ENCODE results near the gene MCRIP1.

DNA sequence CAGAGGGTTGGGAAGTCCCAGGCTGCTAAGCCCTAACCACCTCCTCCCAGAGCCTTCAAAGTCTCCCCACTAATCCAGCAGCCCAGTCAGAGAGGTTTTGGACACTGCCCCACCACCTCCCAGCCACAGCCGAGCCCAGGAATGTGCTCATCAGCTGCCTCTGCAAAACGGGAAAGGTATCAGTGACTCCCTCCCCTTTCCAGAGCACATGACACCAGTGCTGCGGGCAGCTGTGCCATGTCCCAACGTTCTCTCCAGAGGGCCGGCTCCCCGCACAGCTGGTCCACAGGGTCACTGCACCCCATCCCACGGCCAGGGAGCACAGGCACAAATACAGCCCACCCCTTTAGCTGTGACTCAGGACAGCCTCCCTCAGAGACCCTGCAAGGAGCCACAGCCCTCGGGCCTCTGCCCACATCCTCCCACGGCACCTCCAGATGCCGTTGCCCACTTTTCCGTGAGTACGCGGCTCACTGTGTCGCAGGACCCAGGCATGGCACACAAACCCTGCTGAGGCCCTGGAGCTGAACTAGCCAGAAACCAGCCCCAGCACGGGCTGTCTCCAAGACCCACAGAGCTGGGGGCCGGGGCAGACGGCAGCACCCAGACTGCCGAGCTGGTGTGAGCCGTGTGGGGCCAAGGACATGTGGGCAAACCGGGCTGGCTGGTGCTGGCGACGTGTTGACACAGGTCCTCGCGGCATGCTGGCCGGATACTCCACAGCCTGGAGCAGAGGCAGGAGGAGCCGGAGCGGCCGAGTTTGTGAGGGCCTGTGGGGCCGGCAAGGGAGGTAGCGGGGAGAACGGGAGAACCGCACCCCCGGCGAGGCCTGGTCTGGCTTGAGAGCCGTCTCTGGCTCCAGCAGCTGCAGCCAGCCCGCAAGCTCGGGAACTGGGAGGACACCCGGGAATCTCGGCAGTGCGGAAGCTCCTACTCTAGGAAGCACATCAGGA is 8.0 kb upstream of the MCRIP1 start:
- TF ChIP-seq, protein P1, sequence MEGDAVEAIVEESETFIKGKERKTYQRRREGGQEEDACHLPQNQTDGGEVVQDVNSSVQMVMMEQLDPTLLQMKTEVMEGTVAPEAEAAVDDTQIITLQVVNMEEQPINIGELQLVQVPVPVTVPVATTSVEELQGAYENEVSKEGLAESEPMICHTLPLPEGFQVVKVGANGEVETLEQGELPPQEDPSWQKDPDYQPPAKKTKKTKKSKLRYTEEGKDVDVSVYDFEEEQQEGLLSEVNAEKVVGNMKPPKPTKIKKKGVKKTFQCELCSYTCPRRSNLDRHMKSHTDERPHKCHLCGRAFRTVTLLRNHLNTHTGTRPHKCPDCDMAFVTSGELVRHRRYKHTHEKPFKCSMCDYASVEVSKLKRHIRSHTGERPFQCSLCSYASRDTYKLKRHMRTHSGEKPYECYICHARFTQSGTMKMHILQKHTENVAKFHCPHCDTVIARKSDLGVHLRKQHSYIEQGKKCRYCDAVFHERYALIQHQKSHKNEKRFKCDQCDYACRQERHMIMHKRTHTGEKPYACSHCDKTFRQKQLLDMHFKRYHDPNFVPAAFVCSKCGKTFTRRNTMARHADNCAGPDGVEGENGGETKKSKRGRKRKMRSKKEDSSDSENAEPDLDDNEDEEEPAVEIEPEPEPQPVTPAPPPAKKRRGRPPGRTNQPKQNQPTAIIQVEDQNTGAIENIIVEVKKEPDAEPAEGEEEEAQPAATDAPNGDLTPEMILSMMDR (IDR thresholded peaks at IDR 0.05; ENCODE audit: low read depth, low read length), result no peak
- TF ChIP-seq EZH2phosphoT487 (IDR thresholded peaks at IDR 0.05; ENCODE audit: low read depth), result no peak

Measured in OCI-LY3 (cell line).